Stimulated activated CD4-positive, alpha-beta T cell treated with anti-CD3 and anti-CD28 coated beads, TNF-alpha, amount 100 ng/mL, for 24 hours (primary cell): ENCODE measurements around the gene BPIFB1.

Experiments
- DNase-seq, 3 experiments: peaks; one replicate each; pipeline ENCODE4 v3.0.0-alpha.2; 2020; ENCODE audit warnings: low read depth in 3 of 3

BPIFB1 gene

GRCh38 chr20:33323236-33323635 is 40.2 kb downstream of the BPIFB1 start:
- no peak for DNase-seq

- DNase-seq, result no peak
Measured at GRCh38 chr20:33325350-33325749, 42.3 kb downstream of the BPIFB1 start.

GRCh38 chr20:33328157-33329137 is 45.4 kb downstream of the BPIFB1 start:
- no peak for DNase-seq

- no peak for DNase-seq
Measured at GRCh38 chr20:33332905-33333456, 50.0 kb downstream of the BPIFB1 start.

- DNase-seq, result no peak
Measured at GRCh38 chr20:33333616-33334015, 50.6 kb downstream of the BPIFB1 start.

- no peak for DNase-seq
Measured at GRCh38 chr20:33334111-33334510, 51.1 kb downstream of the BPIFB1 start.

- DNase-seq, result no peak
Measured at GRCh38 chr20:33336375-33336774, 53.4 kb downstream of the BPIFB1 start.

- no peak for DNase-seq
Measured at GRCh38 chr20:33337119-33337518, 54.1 kb downstream of the BPIFB1 start.

- no peak for DNase-seq
Measured at GRCh38 chr20:33337531-33338165, 54.6 kb downstream of the BPIFB1 start.

- DNase-seq, result no peak
Measured at GRCh38 chr20:33338467-33339258, 55.6 kb downstream of the BPIFB1 start.

GRCh38 chr20:33339515-33340058 is 56.6 kb downstream of the BPIFB1 start:
- DNase-seq, result no peak

- DNase-seq, result no peak
Measured at GRCh38 chr20:33343521-33343920, 60.5 kb downstream of the BPIFB1 start.

GRCh38 chr20:33345342-33345741 is 62.3 kb downstream of the BPIFB1 start:
- DNase-seq, result no peak

- DNase-seq, result no peak
Measured at GRCh38 chr20:33348136-33348937, 65.3 kb downstream of the BPIFB1 start.

GRCh38 chr20:33349493-33349892 is 66.5 kb downstream of the BPIFB1 start:
- DNase-seq, result no peak

- no peak for DNase-seq
Measured at GRCh38 chr20:33351696-33352095, 68.7 kb downstream of the BPIFB1 start.

GRCh38 chr20:33352258-33353012 is 69.4 kb downstream of the BPIFB1 start:
- no peak for DNase-seq

- DNase-seq, result no peak
Measured at GRCh38 chr20:33353013-33353402, 70.0 kb downstream of the BPIFB1 start.
